CD4-positive, alpha-beta T cell treated with Interleukin-4 for 1 hour (primary cell): ENCODE measurements around the gene TMEM82.

Experiments
- DNase-seq, 2 donors: peaks; one replicate each; pipeline ENCODE4 v3.0.0-alpha.2; 2020 to 2022

TMEM82 gene

DNA sequence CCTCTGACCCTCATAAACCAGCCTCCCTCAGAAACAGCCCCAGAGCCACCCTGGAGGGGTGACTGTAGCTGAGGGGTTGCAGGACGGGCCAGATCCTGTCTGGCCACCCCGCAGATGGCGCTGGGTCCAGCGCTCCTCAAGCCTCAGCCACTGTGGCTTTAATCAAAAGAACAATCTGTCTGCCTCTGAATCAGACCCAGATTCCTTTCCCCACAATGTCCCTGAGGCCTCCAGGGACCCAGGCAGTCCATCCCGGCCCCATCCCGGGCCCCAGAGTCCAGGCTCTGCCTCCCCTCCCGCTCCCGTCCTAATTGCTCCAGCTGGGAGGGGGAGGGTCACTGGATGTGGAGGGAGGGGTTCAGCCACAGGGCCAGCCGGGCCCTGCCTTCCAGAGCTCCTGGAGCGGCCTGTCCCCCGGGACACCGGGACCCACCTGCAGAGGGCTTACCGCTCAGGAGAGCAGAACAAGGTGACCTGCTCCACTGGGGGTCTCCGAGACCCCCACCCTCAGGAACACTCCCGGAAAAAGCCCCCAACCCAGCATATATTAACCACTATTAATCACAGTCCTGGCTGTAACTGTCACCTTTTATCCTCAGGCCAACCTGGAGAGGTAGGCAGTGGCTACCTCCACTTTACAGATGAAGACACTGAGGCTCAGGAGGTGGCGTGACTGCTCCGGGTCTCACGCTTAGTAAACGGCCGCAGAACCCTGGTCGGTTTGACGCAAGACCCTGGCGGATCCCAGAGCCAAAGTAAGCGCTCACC is 15.5 kb downstream of the TMEM82 start:
- no peak for DNase-seq

- no peak for DNase-seq
Measured at GRCh38 chr1:15758343-15758931, 16.1 kb downstream of the TMEM82 start, which contains the start of gene FBLIM1. Gene FBLIM1, plus strand, starts transcription at chr1:15758795. Its CDS starts 6,189 bp downstream, at chr1:15764984.

DNA sequence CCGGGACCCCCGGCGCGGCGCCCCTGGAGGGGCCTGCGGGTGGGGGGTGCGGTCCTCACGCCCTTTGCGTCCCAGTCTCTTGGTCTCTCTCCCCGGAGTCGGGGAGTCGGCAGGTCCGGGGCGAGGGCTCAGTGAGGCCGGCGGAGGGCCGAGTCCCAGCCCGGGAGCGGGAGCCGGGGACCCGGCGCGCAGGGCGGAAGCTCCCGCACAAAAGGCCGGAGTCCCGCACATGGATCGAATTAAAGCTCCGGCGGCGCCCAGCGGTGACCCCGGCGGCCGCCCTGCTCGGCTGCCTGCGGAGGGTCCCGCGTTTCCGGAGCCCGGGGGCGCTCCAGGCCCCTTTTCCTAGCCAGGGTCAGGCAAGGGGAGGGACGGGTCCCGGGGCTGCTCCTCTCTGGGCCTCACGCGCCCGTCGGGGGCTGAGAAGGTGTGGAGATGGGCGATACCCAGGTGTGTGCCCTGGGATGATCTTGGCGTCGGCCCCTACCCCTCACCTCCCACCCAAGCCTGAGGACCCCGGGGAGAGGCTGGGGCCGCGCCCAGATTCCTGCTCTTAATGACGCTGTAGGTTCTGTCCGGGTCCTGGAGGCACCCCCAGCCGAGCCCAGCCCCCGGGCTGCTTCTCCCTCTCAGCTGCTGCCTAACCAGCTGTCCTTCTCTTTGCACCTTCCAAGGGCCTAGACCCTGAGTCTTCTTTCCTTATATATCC is 16.8 kb downstream of the TMEM82 start:
- no peak for DNase-seq

GRCh38 chr1:15760520-15761211 is 18.4 kb downstream of the TMEM82 start:
- no peak for DNase-seq

GRCh38 chr1:15761366-15762128 is 19.2 kb downstream of the TMEM82 start:
- no peak for DNase-seq

GRCh38 chr1:15762546-15762945 is 20.2 kb downstream of the TMEM82 start:
- no peak for DNase-seq

DNA sequence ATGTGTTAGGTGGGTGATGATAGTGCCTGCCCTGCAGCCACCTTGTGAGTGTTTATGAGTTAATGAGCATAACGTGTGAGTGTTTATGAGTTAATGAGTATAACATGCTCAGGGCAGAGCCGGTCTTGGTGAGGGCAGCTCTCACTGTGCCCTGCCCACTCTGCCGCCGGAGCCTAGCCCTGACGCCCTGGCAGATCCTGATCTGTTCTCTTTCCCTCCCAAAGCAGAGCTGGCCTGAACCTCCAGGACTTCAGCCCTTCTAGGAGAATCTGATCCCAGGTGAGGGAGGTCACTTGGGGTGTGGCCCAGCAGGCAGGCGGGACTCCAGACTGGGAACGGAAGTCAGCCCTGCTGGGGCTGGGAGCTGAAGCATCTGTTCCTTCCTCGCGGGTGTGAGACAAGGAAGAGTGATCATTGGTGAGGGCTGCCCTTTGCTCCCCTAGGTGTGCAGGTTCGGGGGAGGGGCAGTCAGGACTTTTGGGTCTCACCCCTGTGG is 22.0 kb downstream of the TMEM82 start:
- DNase-seq = no peak

DNA sequence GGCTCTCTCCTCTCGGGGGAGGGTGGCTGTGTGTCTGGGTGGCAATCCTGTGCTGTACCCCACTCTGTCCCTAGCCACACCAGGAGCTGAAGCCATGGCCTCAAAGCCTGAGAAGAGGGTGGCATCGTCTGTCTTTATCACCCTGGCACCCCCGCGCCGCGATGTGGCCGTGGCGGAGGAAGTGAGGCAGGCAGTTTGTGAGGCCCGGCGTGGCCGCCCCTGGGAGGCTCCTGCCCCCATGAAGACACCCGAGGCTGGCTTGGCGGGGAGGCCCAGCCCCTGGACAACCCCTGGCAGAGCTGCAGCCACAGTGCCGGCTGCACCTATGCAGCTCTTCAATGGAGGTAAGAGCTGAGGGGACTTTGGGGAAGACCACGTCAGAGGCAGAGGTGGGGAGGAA is 22.6 kb downstream of the TMEM82 start:
- no peak for DNase-seq

- DNase-seq = no peak
Measured at GRCh38 chr1:15765495-15766194, 23.3 kb downstream of the TMEM82 start.

GRCh38 chr1:15767941-15768340 is 25.6 kb downstream of the TMEM82 start:
- DNase-seq = no peak

DNA sequence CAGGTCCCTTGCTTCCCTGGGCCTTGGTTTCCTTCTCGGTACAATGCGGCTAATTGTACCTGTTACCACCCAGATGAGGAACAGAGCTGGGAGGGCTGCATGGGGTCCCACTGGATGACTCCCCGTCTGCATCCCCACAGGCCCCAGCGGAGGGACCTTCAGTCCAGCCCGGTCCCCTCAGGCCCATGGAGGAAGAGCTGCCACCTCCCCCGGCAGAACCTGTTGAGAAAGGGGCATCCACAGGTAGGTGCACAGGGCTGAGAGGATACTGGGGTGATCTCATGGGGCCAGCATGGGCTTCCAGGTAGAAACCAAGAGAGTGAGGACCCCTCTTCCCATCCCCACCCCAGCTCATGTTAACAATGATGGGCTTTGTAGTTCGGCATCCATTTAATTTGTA is 26.1 kb downstream of the TMEM82 start:
- DNase-seq = no peak

DNA sequence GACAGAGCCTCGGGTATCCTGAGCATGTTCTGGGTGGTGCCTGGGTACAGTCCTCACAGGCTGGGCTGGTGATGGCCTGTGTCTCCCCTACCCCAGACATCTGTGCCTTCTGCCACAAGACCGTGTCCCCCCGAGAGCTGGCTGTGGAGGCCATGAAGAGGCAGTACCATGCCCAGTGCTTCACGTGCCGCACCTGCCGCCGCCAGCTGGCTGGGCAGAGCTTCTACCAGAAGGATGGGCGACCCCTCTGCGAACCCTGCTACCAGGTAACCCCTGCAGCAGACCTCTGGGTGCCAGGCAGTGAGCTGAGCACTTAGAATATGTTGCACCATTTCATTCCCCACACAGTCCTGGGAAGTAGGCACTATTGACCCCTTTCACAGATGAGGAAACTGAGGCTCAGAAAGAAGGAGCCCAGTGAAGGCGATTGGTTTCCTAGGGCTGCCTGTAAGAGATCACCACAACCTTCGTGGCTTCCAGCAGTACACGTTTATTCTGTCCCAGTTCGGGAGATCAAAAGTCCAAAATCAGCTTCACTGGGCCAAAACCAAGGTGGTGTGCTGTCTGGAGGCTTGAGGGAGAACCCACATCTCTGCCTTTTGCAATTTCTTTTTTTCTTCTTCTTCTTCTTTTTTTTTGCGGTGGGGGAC is 28.1 kb downstream of the TMEM82 start:
- DNase-seq = no peak

DNA sequence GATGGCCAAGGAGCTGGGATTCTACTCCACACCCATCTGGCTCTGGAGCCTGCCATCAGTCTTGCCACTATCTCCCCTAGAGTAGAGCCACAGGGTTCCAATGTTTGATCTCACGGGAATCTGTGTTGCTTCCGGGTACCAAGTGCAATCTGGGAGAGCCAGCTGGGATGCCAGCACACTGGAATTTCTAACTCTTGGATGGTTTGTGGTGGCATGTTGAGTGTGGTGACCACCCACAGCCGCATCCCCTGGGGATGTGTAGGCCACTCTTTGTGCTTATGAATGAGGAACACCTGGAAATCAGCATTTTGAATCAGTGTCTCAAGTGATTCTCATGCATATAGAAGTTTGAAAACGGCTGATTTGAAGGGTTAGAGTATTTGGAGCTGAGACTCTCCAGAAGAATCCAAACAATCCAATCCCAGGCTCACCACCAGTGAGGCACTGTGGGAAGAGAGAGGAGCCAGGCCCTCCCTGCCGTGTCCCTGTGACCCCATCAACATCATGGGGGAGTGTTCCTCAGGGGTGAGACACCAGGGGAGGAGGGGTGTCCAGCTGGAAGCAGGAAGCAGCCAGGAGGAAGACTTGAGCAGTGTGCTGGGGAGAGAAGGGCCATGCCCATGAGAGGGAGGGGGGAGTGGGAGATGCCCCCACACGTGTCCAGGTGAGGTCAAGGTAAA is 29.7 kb downstream of the TMEM82 start:
- DNase-seq = no peak

DNA sequence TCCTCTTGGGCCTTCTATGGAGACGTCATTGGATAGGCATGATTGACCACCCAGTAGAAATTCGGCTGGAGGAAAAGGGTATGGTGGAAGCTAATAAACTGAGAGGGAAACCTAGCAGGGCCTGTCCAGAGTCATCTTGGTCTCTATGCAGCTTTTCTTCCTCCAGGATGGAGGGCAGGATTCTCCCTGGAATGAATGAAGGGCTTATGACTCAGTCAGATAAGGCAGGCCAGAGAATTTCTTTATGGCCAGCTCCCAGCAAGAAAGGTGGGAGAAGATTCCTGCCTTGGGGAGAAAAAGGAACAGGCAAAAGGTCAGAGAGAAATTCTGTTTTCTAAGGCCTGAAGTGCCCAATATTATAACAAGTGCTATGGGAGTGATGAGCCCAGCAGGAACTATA is 33.4 kb downstream of the TMEM82 start:
- DNase-seq = no peak

DNA sequence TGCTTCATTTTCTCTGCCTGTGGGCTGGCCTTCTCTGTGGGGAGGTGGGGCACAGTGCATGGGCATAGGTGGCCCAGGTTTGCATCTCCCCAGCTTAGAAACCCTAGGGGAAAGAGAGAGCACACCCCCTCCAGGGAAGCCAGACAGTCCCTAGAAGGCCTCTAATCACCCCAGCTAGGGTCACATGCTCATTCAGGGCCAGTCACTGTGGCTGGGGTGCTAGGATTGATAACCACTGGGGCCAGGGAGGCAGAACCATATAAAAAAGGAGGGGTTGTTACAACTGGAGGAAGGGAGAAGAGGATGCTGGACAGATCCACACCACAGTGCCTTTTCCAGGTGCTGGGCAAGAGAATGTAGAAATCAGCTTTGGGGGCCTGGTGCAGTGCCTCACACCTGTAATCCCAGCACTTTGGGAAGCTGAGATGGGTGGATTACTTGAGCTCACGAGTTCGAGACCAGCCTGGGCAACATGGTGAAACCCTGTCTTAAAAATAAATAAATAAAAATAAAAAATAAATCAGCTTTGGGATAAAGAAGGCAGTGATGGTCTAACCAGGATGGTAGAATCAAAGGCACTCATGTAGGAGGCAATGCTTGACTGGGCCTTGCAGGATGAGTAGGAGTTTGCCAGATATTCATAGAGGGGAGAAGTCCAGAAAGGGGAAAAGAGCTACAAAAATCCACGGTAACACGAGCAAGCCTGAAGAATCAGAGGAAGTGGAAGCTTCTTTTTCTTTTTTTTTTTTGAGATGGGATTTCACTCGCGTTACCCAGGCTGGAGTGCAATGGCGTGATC is 35.8 kb downstream of the TMEM82 start:
- DNase-seq = no peak

DNA sequence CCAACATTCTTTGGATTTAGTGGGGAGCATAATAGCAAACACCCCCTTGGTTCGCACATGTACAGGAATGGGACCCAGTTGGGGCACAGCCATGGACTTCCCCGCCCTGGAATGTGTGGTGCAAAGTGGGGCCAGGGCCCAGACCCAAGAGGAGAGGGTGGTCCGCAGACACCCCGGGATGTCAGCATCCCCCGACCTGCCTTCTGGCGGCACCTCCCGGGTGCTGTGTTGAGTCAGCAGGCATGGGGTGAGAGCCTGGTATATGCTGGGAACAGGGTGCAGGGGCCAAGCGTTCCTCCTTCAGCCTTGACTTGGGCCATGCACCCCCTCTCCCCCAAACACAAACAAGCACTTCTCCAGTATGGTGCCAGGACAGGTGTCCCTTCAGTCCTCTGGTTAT is 43.4 kb downstream of the TMEM82 start:
- DNase-seq = no peak

GRCh38 chr1:15786581-15786980 is 44.3 kb downstream of the TMEM82 start:
- DNase-seq = no peak

DNA sequence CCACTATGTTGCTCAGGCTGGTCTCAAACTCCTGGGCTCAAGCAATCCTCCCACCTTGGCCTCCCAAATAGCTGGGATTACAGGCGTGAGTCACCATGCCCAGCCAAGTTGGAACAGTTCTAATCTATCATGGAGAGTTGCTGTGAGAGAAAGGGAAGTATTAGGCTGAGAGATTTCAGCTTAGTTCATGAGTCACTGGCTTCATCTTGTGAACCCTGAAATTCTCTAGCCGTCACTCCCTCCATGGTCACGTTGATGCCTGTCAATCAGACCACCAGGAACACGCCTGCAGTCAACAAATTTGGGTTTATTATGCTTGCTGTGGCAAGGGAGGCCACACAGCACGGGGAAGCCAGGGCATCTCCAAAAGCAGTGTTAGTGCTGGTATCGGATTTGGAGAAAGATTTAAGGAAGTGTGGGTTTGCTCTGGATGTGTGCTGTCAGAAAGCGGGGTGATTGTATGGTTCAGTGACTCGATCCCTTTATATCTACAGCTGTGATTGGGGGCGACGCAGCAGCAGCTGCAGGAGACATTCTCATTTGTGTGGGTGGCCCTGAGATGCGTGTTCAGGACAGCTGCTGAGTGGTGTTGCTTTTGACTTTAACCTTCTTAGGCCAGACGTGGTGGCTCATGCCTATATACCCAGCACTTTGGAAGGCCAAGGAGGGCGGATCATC is 46.5 kb downstream of the TMEM82 start:
- DNase-seq = peak in 1 of 2 donors; percentile 24

GRCh38 chr1:15796086-15796462 is 53.8 kb downstream of the TMEM82 start:
- no peak for DNase-seq
